ENCODE data around the gene TMEM126B. TPM values are rescaled to one million over a fixed set of nuclear protein-coding genes. Genes with fewer than 3 reads are reported as not detected.

The TMEM126B gene
- total RNA-seq, 1 experiment from 2014 or later: 65.8 TPM

- Mint-ChIP-seq H3K4me1 (peaks cover 34% of the 10 kb centered on the region), H3K27me3 (ENCODE audit: low read depth) (no peaks in the 10 kb centered on the region), H3K4me3 (peak overlapping the region; percentile 96), H3K27ac (peak overlapping the region; percentile 80), H3K9me3 (no peaks in the 10 kb centered on the region), H3K36me3 (peaks cover 43% of the 10 kb centered on the region)
- ATAC-seq (peak; percentile 31), DNase-seq (ENCODE audit: low spot score) (peak; percentile 78)
- ChIA-PET POLR2A (interaction anchor here (1.3 to 2.9 kb wide), 3 partner anchors 15 to 191 kb away, joined by 3 to 24 read pairs (median 13); partner anchors contain the start of genes DLG2, TMEM126A and TMEM126B), CTCF (interaction anchor here (1.0 to 1.4 kb wide), 2 partner anchors 16 to 26 kb away, joined by 3 to 4 read pairs; partner anchors contain the start of gene TMEM126A)
- no peak for TF ChIP-seq NR3C1 (CRISPR knock-in tag; conservative IDR thresholded peaks at IDR 0.05; ENCODE audit: low read depth)
- peak; percentile 80 for TF ChIP-seq HMGXB4 (CRISPR knock-in tag; IDR thresholded peaks at IDR 0.05)
- TF ChIP-seq SOX15 (CRISPR knock-in tag; IDR thresholded peaks at IDR 0.05): no peak
- no peak for TF ChIP-seq CBFB (CRISPR knock-in tag; IDR thresholded peaks at IDR 0.05; ENCODE audit: low read depth)
- TF ChIP-seq EMX1 (CRISPR knock-in tag; IDR thresholded peaks at IDR 0.05): no peak
- TF ChIP-seq, protein P1, sequence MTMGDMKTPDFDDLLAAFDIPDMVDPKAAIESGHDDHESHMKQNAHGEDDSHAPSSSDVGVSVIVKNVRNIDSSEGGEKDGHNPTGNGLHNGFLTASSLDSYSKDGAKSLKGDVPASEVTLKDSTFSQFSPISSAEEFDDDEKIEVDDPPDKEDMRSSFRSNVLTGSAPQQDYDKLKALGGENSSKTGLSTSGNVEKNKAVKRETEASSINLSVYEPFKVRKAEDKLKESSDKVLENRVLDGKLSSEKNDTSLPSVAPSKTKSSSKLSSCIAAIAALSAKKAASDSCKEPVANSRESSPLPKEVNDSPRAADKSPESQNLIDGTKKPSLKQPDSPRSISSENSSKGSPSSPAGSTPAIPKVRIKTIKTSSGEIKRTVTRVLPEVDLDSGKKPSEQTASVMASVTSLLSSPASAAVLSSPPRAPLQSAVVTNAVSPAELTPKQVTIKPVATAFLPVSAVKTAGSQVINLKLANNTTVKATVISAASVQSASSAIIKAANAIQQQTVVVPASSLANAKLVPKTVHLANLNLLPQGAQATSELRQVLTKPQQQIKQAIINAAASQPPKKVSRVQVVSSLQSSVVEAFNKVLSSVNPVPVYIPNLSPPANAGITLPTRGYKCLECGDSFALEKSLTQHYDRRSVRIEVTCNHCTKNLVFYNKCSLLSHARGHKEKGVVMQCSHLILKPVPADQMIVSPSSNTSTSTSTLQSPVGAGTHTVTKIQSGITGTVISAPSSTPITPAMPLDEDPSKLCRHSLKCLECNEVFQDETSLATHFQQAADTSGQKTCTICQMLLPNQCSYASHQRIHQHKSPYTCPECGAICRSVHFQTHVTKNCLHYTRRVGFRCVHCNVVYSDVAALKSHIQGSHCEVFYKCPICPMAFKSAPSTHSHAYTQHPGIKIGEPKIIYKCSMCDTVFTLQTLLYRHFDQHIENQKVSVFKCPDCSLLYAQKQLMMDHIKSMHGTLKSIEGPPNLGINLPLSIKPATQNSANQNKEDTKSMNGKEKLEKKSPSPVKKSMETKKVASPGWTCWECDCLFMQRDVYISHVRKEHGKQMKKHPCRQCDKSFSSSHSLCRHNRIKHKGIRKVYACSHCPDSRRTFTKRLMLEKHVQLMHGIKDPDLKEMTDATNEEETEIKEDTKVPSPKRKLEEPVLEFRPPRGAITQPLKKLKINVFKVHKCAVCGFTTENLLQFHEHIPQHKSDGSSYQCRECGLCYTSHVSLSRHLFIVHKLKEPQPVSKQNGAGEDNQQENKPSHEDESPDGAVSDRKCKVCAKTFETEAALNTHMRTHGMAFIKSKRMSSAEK (CRISPR knock-in tag; IDR thresholded peaks at IDR 0.05; ENCODE audit: borderline replicate concordance): no peak
- TF ChIP-seq ARID4B (CRISPR knock-in tag; IDR thresholded peaks at IDR 0.05; ENCODE audit: borderline replicate concordance): peak; percentile 42; the same call in 1 of the 2 replicates
- TF ChIP-seq CREM (CRISPR knock-in tag; IDR thresholded peaks at IDR 0.05): 0 out of 2 replicates have a peak, but pooled peaks have one; percentile 34
- TF ChIP-seq JUN (CRISPR knock-in tag; IDR thresholded peaks at IDR 0.05): no peak; the same call in 1 of the 2 replicates
- no peak for TF ChIP-seq KAT7 (CRISPR knock-in tag; IDR thresholded peaks at IDR 0.05; ENCODE audit: borderline replicate concordance)
- no peak for TF ChIP-seq MXD4 (CRISPR knock-in tag; IDR thresholded peaks at IDR 0.05; ENCODE audit: borderline replicate concordance)
- TF ChIP-seq NR2C2 (CRISPR knock-in tag; IDR thresholded peaks at IDR 0.05): no peak
- no peak; the same call in 1 of the 2 replicates for TF ChIP-seq TEAD4 (CRISPR knock-in tag; IDR thresholded peaks at IDR 0.05)
- no peak for TF ChIP-seq PRDM15 (CRISPR knock-in tag; IDR thresholded peaks at IDR 0.05)
- no peak for TF ChIP-seq RELA (CRISPR knock-in tag; IDR thresholded peaks at IDR 0.05; ENCODE audit: borderline replicate concordance)
- TF ChIP-seq, protein P2, sequence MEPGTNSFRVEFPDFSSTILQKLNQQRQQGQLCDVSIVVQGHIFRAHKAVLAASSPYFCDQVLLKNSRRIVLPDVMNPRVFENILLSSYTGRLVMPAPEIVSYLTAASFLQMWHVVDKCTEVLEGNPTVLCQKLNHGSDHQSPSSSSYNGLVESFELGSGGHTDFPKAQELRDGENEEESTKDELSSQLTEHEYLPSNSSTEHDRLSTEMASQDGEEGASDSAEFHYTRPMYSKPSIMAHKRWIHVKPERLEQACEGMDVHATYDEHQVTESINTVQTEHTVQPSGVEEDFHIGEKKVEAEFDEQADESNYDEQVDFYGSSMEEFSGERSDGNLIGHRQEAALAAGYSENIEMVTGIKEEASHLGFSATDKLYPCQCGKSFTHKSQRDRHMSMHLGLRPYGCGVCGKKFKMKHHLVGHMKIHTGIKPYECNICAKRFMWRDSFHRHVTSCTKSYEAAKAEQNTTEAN (CRISPR knock-in tag; IDR thresholded peaks at IDR 0.05): no peak
- no peak for TF ChIP-seq ZNF396 (CRISPR knock-in tag; IDR thresholded peaks at IDR 0.05; ENCODE audit: borderline replicate concordance)
- TF ChIP-seq, protein P3, sequence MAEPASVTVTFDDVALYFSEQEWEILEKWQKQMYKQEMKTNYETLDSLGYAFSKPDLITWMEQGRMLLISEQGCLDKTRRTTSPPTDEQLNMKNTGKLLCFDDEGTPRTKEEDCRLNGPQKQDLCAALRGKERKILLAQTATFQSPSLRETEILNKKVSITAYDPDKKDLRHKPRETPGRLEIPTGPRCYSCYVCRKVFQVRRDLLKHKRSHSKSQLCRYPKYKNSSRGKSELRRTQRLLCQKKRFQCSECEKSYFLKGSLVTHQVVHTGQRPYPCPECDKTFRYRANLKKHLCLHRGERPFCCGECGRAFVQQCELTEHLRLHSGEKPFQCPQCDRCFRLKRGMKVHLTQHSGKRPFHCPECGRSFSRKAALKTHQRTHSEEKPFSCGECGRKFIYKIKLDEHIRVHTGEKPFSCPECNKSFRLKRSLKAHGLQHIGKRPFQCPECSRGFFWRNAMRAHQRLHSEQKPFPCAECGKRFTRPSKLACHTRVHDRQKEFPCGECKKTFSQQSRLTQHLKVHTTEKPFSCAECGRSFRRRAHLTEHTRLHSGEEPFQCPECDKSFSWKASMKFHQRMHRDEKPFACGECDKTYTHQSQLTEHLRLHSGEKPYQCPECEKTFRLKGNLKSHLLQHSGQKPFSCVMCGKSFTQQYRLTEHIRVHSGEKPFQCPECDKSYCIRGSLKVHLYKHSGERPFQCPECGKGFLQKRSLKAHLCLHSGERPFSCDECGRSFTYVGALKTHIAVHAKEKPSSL (CRISPR knock-in tag; conservative IDR thresholded peaks at IDR 0.05): no peak
Measured at GRCh38 chr11:85663753-85664614, 35.6 kb downstream of the TMEM126B start.
